A673 (cell line): ENCODE data around the gene SLX4. TPM values are rescaled to one million over a fixed set of nuclear protein-coding genes. Genes with fewer than 3 reads are reported as not detected.

Source experiments
- BruUV-seq: library from RNA; stranded (reverse); fragments of 400-500 nt; replicated peaks from 2 replicates; lab custom pipeline; 2021; lab: Mats Ljungman, UMichigan
- CTCF ChIA-PET: fragments of 300-600 bp; sonication (Branson Sonifier 250); formaldehyde crosslinking; loops from one replicate; lab custom pipeline; 2022; ENCODE audit warnings: antibody characterized with exemption; lab: Charles Lee
- POLR2A ChIA-PET: fragments of 300-600 bp; sonication (Branson Sonifier 250); formaldehyde crosslinking; loops from one replicate; lab custom pipeline; 2022; ENCODE audit warnings: antibody characterized with exemption; ENCODE audit not compliant: low non-redundant PET; lab: Charles Lee
- DNase-seq: peaks from one replicate; pipeline ENCODE4 v3.0.0-alpha.2; 2015; ENCODE audit warnings: low spot score
- H3K27ac ChIP-seq: fragments of 200-600 bp; sonication (generic); 2 replicates; pipeline ENCODE4 v1.5.1; 2016; ENCODE audit warnings: mixed run types, low read depth, mild to moderate bottlenecking, mixed read lengths, antibody characterized with exemption, low read length; ENCODE audit not compliant: poor library complexity, severe bottlenecking
- H3K27me3 ChIP-seq: fragments of 200-600 bp; sonication (generic); replicated peaks from 2 replicates; pipeline ENCODE4 v1.6.1; 2017; ENCODE audit warnings: mixed run types, low read depth, mild to moderate bottlenecking, mixed read lengths, antibody characterized with exemption, low read length; ENCODE audit not compliant: insufficient read depth, poor library complexity
- H3K36me3 ChIP-seq: fragments of 200-600 bp; sonication (generic); 2 replicates; pipeline ENCODE4 v1.6.1; 2016; ENCODE audit warnings: mixed run types, mild to moderate bottlenecking, mixed read lengths, antibody characterized with exemption, low read length; ENCODE audit not compliant: insufficient read depth, poor library complexity, severe bottlenecking
- H3K4me1 ChIP-seq: fragments of 200-600 bp; sonication (generic); 2 replicates; pipeline ENCODE4 v1.6.1; 2017; ENCODE audit warnings: mixed run types, mild to moderate bottlenecking, mixed read lengths, antibody characterized with exemption, low read length; ENCODE audit not compliant: insufficient read depth, poor library complexity, severe bottlenecking
- H3K4me3 ChIP-seq: fragments of 200-600 bp; sonication (generic); 2 replicates; pipeline ENCODE4 v1.5.1; 2016; ENCODE audit warnings: low read depth, mixed run types, mild to moderate bottlenecking, mixed read lengths, low read length; ENCODE audit not compliant: poor library complexity, severe bottlenecking
- H3K9me3 ChIP-seq: fragments of 200-600 bp; sonication (generic); 2 replicates; pipeline ENCODE4 v1.6.1; 2016; ENCODE audit warnings: mixed run types, low read depth, mild to moderate bottlenecking, mixed read lengths, antibody characterized with exemption, low read length; ENCODE audit not compliant: poor library complexity, severe bottlenecking
- EZH2 ChIP-seq: fragments of 200-600 bp; sonication (generic); IDR thresholded peaks from 2 replicates; pipeline ENCODE4 v1.6.1; 2017; ENCODE audit warnings: borderline replicate concordance, low read depth, mild to moderate bottlenecking, mixed read lengths, antibody characterized with exemption, low read length; ENCODE audit not compliant: poor library complexity, severe bottlenecking
- intact Hi-C: fragments of 100-400 bp; cut with micrococcal nuclease; formaldehyde crosslinking; loops from one replicate; pipeline ENCODE4 v1.10.0; 2022; ENCODE audit not compliant: unreplicated experiment
- total RNA-seq: library from RNA; stranded (reverse); gene quantifications from 2 replicates; pipeline ENCODE4 v1.2.3, GENCODE V29; 2021
- TF ChIP-seq, protein P1 (sequence below): fragments of 300-800, 200-600 bp; sonication (generic); conservative IDR thresholded peaks from 2 replicates; pipeline ENCODE4 v1.5.1; 2017; ENCODE audit warnings: low read depth, mild to moderate bottlenecking, antibody characterized with exemption, low read length, moderate library complexity, mixed read lengths

Gene SLX4
- total RNA-seq, 1 experiment from 2014 or later, result 15.1 TPM

DNA sequence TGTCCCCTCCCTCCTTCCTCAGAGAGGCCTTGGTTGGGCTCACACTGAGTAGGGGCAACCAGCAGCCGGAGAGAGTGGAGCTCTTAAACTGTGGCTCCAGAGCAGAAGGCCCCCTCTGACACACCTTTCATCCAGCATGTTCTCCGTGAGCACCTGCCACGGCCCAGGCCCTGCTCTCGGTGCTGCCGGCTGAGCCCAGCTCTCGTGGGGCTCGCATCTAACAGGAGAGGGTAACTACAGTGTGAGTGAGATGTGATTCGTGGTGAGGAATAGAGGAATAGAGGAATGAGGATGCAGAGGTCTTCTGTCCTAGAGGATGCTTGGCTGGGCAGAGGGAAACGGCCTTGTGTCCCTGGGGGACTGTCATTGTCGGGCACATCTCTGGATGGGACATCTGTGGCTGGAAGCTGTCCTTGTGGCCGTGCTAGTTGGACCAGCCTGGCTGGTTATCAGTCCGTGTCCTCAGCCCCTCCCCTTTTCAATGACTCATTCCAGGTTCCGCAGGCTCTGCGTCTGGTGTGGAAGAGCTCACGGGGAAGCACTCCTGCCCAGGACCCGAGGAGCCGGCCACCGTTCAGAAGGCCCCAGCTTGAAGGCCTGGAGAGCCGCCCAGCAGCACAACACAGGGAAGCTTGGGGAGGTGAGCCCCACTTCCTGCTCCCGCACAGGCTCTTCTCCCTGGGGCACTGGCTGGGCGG is 31.1 kb upstream of the SLX4 start:
- Histone ChIP-seq H3K4me3 (no peak overlapping the region), H3K4me1 (peaks cover 16% of the 10 kb centered on the region), H3K27me3 (no peaks in the 10 kb centered on the region), H3K36me3 (no peaks in the 10 kb centered on the region), H3K27ac (no peak overlapping the region), H3K9me3 (no peaks in the 10 kb centered on the region)
- no TSS peak for BruUV-seq
- TF ChIP-seq, protein P1, sequence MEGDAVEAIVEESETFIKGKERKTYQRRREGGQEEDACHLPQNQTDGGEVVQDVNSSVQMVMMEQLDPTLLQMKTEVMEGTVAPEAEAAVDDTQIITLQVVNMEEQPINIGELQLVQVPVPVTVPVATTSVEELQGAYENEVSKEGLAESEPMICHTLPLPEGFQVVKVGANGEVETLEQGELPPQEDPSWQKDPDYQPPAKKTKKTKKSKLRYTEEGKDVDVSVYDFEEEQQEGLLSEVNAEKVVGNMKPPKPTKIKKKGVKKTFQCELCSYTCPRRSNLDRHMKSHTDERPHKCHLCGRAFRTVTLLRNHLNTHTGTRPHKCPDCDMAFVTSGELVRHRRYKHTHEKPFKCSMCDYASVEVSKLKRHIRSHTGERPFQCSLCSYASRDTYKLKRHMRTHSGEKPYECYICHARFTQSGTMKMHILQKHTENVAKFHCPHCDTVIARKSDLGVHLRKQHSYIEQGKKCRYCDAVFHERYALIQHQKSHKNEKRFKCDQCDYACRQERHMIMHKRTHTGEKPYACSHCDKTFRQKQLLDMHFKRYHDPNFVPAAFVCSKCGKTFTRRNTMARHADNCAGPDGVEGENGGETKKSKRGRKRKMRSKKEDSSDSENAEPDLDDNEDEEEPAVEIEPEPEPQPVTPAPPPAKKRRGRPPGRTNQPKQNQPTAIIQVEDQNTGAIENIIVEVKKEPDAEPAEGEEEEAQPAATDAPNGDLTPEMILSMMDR, result no peak
- TF ChIP-seq EZH2, result no peak
- intact Hi-C loops, result no loop called here
- CTCF ChIA-PET, result no interaction called here
- POLR2A ChIA-PET, result interaction anchor here (0.7 kb wide), 1 partner anchor 45 kb away, joined by 3 read pairs; no protein-coding TSS in a partner anchor
- DNase-seq, result no peak

DNA sequence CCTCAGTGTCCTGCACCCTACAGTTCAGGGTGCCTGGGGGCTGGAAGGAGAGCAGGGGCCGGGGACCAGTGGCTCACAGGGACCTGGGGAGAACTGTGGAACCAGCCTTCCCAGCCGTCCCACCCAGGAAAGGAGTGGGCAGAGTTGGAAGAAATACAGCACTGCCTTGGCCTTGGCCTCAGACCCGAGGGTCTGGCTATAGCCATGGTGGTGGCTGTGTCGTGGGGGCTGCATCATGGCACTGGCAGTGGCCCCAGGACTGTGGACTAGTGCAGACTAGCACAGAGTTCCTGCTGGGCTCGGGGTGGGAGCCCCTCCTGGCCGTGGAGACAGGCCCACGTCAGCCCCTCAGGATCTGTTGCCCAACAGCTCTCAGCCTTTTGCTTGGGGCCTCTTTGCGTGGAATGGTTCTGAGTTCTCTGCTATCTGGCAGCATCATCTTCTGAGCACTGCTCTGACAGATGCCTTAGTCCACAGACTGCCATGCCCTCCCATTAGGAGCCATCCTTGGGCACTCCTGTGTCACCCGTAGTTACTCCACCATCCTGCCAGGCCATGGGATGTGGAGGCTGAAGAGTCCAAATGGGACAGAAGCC is 30.5 kb upstream of the SLX4 start:
- Histone ChIP-seq H3K36me3 (no peaks in the 10 kb centered on the region), H3K4me3 (no peak overlapping the region), H3K27me3 (no peaks in the 10 kb centered on the region), H3K9me3 (no peaks in the 10 kb centered on the region), H3K4me1 (peaks cover 23% of the 10 kb centered on the region), H3K27ac (no peak overlapping the region)
- no peak for DNase-seq
- TF ChIP-seq, protein P1, result no peak
- no peak for TF ChIP-seq EZH2
- intact Hi-C loops, result no loop called here
- ChIA-PET POLR2A (no interaction called here), CTCF (no interaction called here)
- BruUV-seq, result no TSS peak

DNA sequence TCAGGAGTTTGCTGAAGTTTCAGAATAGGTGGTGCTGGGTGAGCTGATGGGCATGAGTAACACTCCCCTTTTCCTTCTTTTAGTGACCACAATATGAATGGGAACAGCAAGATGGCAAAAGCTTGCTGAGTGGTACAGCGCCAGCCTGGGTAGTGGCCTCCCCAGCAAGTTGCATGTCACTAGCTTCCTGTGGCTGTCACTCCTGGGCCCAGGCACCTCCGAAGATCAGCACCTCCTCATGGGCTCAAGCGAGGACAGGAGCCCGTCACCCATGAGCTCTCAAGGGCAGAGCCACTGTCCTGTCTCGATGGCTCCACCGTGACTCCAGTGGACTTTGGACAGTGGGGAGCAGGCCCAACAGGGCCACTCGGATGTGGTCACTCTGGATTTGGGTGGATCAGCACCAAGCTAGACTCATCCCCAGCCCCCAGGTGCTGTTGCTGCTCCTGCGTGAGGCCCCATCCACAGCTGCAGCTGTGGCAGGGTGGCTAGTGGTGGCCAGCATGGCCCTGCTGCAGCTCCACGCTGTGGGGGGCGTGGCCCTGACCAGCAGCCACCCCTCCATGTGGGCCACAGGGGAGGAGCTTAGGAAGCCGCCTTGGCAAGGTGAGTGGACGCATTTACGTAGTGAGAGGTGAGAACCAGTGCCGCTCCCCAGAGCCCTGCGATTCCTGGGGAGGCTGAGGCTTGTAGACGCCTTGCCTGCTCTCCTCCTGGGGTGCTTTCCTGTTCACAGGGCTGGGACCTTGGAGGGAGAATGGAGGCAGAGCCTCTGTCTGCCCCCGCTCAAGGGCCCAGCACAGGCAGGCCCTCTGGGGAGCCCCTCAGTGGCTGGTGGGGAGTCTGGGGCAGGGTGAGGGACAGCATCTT is 29.5 kb upstream of the SLX4 start:
- CTCF ChIA-PET, result no interaction called here
- BruUV-seq, result no TSS peak
- no peaks in the 10 kb centered on the region for H3K9me3 ChIP-seq
- POLR2A ChIA-PET, result no interaction called here
- no peak for DNase-seq
- H3K4me3 ChIP-seq, result no peak overlapping the region
- no peaks in the 10 kb centered on the region for H3K27me3 ChIP-seq
- H3K36me3 ChIP-seq, result no peaks in the 10 kb centered on the region
- no peak overlapping the region for H3K27ac ChIP-seq
- intact Hi-C loops, result no loop called here
- TF ChIP-seq, protein P1, result no peak
- no peak for TF ChIP-seq EZH2
- H3K4me1 ChIP-seq, result peaks cover 22% of the 10 kb centered on the region
